Panc1 (cell line): ENCODE results near the gene SLC6A11.

Experiments
- POLR2AphosphoS5 ChIP-seq: IDR thresholded peaks from 2 replicates; pipeline ENCODE4 v1.6.1; 2012; ENCODE audit warnings: mild to moderate bottlenecking, low read depth, low read length, moderate library complexity
- TCF7L2 ChIP-seq: IDR thresholded peaks from 2 replicates; pipeline ENCODE4 v1.6.1; 2011; ENCODE audit warnings: mild to moderate bottlenecking, low read depth, low read length, inconsistent platforms
- TF ChIP-seq, protein P1 (sequence below): fragments of 450-650 bp; IDR thresholded peaks from 2 replicates; pipeline ENCODE4 v1.5.1; 2017; ENCODE audit warnings: mild to moderate bottlenecking
- TF ChIP-seq, protein P2 (sequence below), 2 experiments: IDR thresholded peaks; 2 replicates each; pipeline ENCODE4 v1.6.1; 2011 to 2012; ENCODE audit warnings: low read depth in 2 of 2, control low read depth in 1 of 2, low read length in 1 of 2, mild to moderate bottlenecking in 1 of 2, moderate library complexity in 1 of 2; ENCODE audit not compliant: insufficient read depth in 1 of 2

DNA sequence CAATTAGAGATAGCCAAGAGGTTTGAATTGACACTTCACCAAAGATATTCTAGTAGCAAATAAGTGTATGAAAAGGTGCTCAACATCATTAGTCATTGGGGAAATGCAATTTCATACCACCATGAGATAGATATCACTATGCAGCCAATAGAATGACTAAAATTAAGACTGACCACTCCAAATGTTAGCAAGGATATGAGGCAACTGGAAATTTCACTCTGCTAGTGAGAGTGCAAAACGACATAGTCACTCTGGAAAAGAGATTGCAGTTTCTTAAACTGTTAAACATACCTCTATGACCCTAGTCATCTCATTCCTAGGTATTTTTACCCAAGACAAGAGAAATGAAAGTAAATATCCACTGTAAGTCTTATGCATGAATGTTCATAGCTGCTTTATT is 27.6 kb upstream of the SLC6A11 start:
- TF ChIP-seq TCF7L2 (no peak), POLR2AphosphoS5 (no peak)
- TF ChIP-seq, protein P1, sequence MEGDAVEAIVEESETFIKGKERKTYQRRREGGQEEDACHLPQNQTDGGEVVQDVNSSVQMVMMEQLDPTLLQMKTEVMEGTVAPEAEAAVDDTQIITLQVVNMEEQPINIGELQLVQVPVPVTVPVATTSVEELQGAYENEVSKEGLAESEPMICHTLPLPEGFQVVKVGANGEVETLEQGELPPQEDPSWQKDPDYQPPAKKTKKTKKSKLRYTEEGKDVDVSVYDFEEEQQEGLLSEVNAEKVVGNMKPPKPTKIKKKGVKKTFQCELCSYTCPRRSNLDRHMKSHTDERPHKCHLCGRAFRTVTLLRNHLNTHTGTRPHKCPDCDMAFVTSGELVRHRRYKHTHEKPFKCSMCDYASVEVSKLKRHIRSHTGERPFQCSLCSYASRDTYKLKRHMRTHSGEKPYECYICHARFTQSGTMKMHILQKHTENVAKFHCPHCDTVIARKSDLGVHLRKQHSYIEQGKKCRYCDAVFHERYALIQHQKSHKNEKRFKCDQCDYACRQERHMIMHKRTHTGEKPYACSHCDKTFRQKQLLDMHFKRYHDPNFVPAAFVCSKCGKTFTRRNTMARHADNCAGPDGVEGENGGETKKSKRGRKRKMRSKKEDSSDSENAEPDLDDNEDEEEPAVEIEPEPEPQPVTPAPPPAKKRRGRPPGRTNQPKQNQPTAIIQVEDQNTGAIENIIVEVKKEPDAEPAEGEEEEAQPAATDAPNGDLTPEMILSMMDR = no peak
- TF ChIP-seq, protein P2, sequence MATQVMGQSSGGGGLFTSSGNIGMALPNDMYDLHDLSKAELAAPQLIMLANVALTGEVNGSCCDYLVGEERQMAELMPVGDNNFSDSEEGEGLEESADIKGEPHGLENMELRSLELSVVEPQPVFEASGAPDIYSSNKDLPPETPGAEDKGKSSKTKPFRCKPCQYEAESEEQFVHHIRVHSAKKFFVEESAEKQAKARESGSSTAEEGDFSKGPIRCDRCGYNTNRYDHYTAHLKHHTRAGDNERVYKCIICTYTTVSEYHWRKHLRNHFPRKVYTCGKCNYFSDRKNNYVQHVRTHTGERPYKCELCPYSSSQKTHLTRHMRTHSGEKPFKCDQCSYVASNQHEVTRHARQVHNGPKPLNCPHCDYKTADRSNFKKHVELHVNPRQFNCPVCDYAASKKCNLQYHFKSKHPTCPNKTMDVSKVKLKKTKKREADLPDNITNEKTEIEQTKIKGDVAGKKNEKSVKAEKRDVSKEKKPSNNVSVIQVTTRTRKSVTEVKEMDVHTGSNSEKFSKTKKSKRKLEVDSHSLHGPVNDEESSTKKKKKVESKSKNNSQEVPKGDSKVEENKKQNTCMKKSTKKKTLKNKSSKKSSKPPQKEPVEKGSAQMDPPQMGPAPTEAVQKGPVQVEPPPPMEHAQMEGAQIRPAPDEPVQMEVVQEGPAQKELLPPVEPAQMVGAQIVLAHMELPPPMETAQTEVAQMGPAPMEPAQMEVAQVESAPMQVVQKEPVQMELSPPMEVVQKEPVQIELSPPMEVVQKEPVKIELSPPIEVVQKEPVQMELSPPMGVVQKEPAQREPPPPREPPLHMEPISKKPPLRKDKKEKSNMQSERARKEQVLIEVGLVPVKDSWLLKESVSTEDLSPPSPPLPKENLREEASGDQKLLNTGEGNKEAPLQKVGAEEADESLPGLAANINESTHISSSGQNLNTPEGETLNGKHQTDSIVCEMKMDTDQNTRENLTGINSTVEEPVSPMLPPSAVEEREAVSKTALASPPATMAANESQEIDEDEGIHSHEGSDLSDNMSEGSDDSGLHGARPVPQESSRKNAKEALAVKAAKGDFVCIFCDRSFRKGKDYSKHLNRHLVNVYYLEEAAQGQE (IDR thresholded peaks at IDR 0.05; ENCODE audit: insufficient read depth in 1 of 2, low read depth in 2 of 2, low read length in 1 of 2) = no peak
